GM04503 (cell line): ENCODE data around the gene ZNF326.
A peak's percentile ranks its signal among the peaks of the same experiment; 100 is the strongest.

ENCODE experiments used
- DNase-seq: peaks from one replicate; pipeline ENCODE4 v3.0.0-alpha.2; 2012; ENCODE audit warnings: low read depth

ZNF326 gene, protein sequence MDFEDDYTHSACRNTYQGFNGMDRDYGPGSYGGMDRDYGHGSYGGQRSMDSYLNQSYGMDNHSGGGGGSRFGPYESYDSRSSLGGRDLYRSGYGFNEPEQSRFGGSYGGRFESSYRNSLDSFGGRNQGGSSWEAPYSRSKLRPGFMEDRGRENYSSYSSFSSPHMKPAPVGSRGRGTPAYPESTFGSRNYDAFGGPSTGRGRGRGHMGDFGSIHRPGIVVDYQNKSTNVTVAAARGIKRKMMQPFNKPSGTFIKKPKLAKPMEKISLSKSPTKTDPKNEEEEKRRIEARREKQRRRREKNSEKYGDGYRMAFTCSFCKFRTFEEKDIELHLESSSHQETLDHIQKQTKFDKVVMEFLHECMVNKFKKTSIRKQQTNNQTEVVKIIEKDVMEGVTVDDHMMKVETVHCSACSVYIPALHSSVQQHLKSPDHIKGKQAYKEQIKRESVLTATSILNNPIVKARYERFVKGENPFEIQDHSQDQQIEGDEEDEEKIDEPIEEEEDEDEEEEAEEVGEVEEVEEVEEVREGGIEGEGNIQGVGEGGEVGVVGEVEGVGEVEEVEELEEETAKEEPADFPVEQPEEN

DNA sequence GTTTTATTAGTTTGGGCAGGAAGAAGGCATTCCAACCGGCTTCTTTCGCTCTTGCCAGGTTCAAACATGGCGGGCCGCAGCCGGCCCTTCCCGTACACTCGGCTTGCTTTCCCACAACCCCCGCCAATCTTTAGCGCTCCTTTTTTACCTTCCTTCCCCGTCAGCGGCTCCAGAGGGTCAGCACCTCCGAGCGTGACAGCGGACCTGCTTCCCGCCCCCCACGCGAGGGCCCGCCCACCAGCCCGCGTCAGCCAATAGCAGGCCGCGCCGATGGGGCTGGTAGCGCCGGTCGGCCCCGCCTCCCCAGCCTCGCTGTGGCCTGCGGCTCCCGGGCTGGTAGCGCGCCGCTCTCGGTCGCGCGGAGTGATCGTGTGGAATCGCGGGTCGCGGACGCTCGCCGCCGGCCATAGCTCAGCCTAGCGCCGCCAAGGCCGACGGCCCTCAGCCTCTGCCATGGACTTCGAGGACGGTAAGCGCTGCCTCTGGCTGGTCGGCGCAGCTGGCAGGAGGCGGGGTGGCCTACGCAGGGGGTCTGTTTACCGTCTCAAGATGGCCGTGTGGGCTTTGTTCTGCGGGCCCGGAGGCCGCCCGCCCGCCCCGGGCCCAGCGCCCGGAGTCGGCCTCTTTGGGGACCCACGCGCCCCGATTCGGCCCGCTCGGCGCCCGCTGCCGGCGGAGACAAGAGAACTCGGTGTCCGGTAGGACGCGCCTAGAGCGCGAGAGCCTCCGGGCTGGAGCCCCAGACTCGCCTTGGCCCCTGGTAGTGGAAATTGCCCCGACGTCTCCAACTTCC, at the start of gene ZNF326:
Gene ZNF326 (plus strand): TSS at position 306 of the 793 bp plus-strand sequence. CDS start 148 bp downstream, at position 454.
- DNase-seq, result peak; percentile 79

DNA sequence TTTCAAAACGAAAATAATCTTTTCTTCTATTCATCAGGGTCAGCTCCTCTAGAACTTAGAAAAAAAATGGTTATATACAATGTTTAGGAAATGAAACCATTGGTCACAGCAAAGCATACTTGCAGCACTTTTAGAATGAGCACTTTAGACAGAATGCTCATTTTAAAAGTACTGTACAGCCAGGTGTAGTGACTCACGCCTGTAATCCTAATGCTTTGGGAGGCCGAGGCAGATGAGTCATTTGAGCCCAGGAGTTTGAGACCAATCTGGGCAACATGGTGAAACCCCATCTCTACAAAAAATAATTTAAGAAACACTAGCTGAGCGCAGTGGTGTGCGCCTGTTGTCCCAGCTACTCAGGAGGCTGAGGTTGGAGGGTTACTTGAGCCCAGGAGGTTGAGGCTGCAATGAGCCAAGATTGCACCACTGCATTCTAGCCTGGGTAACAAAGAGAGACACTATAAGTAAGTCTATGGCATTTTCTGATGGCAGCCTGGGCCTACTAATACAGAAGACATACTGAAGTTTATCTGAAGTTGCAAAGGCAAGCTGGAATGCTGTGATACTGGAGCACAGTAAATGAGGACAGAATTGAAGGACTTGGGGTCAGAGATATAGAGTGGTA, 48.9 kb upstream of the ZNF326 start:
- no peak for DNase-seq

DNA sequence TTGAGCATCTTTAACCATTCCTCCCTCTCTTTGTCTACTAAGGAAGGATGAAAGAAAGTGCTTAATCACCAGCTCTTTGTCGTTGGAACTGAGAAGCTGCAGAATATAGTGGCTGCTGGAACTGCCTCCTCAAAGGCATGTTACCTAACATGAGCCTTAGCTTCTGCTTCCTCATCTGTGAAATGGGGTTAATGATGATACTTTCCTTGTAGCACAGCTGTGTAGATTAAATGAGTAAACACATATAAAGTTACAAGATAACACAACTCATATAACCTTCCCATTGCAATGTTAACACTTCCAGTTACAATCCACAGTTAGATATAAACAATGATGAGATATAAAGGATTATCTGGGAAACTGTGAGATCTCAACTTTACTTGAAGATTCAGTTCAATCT, 48.4 kb upstream of the ZNF326 start:
- no peak for DNase-seq

DNA sequence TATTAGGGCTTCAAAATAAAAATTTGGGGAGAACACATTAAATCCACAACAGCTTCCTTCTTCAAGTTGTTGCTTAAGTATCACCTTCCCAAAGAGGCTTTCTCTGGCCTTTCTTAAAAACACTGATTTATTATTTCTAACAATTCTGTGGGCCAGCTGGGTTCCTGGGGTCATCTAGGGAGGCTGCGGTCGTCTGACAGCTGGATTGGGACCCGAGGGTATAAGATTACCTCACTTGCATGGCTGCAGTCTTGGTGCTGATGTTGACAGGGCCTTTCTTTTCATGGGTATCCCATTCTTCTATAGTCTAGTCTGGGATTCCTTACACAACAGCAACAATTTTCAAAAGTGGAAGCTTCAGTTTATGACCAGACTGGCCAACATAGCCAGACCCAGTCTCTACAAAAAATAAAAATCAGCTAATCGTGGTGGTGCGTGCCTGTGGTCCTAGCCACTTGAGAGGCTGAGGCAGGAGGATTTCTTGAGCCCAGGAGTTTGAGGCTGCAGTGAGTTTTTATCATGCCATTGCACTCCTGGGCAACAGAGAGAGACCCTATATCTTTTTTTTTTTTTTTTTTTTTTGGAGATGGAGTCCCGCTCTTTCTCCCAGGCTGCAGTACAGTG, 46.1 kb upstream of the ZNF326 start:
- DNase-seq, result no peak

DNA sequence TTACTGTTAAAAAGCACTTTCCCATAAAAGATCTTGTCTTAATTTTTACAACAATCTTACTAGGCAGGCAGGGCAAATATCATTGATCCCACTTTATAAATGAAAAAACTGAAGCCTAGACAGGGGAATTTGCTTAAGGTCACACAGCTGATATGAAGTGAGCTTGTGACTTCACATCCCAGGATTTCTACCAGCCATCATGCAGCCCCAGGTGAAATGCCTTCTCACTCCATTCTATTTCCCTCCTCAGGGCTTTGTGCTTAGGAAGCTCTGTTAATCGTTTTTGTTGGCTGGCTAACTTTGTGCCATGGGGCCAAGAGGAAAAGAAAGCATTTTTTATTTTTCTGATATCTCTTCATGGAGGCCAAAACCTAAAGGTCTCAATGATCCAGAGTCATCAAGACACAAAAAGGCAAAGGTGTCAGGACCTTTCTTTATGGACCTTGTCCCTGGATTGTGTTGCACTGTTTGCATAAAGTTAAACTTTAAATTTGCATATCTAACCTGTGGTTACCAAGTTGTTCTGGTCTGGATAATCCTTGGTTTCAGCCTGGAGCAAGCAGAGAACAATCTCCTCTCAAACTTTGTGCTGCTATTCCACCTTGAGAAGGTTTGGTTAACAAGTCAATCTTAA, 44.8 kb upstream of the ZNF326 start:
- DNase-seq, result no peak

DNA sequence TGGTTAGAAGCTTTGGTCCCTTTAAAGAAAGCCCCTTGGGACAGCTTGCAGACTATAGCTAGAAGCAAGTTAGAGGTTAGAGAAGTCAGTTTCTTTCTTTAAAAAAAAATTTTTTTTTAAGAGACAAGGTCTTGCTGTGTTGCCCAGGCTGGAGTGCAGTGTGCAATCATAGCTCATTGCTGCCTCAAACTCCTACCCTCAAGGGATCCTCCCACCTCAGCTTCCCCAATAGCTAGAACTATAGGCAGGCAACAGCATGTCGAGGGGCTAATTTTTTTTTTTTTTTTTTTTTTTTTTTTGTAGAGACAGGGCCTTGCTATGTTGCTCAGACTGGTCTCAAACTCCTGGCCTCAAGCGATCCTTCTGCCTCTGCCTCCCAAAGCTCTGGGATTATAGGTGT, 44.2 kb upstream of the ZNF326 start:
- no peak for DNase-seq

DNA sequence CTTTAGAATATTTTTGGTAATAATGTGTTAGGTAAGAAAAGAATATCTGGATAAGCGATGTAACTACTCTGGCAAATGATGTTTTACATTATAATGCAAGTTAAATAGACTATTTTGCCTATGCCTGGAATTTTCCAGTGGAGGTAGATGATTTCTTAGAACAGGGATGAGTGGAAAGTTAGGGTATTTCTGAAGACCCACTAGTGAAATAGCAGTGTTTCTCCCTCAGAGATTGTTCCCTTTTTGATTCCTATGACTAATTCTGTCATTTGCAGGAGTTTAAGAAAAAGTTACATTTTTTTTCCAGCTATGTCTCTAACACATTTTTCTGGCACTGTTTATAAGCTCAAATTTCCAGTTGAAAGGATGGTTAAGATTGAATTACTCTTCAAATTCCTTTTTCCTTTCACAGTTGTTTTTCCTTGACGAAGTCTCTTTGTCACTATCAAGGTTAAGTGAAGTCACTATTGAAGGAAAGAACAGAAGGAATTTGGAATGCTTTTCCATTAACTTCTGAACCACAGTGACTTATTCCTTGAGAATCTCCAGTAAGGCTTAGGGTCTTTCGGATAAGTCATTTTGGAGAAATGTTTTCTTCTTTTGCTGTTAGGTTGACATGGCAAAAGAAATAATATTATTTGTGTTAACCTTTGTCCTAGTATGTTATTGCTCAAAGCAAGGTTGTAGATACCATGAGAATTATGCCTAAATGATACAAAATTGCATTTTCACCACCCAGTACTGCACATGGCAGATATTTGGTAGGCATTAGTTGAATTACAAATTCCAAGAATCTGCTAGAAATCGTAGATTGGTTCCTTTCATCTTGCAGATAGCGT, 42.9 kb upstream of the ZNF326 start:
- peak; percentile 90 for DNase-seq

DNA sequence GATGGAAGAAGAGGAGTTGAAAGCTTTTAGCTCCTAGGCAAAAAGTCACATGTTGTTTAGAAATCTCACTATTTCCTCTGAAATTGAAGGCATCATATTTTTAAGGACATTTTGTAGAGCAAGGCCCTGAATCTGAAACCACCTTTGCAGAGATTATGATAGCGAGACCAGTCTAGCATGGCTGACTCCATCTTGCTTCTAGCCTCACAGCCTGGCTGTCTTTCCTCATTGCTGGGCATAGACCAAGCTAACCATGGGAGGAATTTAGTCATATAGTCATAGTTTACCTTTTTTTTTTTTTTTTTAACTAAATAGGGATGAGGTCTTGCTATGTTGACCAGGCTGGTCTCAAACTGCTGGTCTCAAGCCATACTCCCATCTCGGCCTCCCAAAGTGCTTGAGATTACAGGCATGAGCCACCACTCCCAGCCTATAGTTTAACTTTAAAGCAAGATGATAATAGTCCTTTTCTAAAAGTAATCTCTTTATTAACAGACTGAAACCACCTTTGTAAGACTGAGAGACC, 42.2 kb upstream of the ZNF326 start:
- no peak for DNase-seq

DNA sequence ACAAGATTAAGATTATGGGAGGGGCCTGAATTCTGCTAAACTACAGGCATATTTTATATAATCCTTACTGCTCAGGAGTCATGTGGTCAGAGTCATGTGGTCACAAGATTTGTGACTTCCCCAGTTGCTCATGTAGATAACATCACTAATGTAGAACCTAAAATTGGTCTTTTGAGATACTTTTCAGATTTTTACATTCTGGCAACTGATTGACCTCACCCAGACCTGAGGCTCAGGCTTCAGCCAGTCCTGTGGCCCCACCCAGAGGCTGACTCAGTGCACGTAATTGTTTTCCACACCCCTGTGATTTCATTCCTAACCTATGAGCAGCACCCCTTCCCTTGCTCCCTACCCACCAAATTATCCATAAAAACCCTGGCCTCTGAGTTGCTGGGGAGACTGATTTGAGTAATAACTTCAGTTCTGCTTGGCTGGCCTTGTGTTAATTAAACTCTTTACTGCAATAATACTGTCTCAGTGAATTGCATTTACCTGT, 41.7 kb upstream of the ZNF326 start:
- DNase-seq, result peak; percentile 90

DNA sequence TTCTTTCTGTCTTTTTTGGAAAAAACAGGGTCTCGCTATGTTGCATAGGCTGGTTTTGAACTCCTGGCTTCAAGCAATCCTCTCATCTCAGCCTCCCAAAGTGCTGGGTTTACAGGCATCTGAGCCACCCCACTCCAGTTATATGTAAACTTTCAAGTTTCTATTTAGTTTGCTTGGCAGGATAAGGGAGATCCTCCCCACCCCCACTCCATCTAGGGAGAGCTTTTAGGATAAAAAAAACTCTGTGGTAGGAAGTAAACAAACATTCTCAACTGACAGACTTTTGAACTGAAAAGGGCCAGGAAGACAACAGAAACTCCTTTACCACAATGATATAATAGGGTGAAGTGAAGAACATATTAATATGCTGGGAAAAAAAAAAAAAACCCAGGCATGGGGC, 41.0 kb upstream of the ZNF326 start:
- no peak for DNase-seq

DNA sequence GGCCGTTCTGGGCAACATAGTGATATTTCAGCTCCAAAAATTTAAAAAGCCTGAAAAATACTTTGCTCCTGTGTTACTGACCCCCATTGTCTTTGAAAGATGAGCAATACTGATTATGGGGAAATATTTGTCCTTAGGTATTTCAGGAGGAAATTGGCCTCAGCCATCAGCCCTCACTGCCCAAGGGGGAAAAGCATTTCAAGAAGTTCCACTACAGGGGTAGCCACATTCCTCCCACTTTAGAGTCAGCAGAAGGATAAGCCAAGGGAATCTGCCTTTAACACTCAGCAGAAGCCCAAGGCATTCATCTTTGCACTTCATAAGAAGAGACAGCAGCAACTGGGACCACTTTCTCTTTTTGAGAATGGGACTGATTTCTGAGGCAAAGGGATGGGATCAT, 40.5 kb upstream of the ZNF326 start:
- DNase-seq, result no peak

DNA sequence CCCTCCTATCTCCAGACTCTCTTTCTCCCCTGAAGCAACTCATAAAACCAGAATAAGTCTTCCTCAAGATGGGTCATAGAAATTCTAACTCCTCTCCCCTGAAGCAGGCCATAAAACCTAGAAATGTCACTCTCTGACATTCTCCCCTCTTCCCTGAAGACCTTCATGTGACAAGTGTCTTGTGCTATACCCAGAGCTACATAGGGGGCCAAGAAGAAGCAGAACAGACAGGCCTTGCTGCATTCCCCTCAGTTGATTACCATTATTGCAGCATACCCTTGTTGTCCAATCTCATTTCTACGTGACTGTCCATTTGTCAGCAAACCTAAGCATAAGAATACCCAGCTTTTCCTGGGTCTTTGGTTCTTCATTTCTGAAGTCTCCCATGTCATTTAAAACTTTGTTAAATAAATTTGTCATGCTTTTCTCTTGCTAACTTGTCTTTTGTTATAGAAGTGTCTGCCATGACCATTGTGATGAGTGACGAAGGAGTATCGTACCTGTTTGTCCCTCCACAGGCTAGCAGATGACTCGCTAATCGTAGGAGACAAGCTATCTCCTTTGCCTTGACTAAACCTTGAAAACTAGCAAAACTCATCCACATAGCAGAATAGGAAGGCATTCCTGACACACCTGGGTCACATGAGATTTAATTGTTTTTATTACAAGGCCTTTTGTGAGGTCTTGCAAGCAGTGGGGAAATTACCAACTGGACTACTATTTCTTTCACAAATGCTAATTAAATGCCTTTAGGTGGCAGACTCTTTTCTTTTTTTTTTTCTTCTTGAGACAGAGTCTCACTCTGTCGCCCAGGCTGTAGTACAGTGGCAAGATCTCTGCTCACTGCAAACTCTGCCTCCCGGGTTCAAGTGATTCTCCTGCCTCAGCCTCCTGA, 39.4 kb upstream of the ZNF326 start:
- no peak for DNase-seq

DNA sequence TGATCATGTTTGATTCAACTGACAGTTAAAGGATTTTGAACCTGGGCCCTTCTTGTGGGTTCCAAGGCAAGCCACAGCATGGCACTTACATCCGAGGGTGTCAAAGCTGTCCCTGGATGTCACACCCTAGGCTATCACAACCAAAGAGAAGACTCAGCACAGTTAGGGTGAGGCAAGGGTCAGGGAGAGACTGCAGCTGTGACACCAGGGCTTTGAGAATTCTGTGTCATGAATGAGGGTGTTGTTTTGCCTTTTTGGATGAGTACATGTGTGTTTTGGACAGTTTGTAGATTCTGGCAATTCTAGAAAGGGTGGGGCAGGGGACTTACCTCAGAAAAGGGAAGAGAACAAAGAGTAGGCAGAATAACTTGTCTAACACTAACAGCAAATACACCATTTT, 37.8 kb upstream of the ZNF326 start:
- no peak for DNase-seq

DNA sequence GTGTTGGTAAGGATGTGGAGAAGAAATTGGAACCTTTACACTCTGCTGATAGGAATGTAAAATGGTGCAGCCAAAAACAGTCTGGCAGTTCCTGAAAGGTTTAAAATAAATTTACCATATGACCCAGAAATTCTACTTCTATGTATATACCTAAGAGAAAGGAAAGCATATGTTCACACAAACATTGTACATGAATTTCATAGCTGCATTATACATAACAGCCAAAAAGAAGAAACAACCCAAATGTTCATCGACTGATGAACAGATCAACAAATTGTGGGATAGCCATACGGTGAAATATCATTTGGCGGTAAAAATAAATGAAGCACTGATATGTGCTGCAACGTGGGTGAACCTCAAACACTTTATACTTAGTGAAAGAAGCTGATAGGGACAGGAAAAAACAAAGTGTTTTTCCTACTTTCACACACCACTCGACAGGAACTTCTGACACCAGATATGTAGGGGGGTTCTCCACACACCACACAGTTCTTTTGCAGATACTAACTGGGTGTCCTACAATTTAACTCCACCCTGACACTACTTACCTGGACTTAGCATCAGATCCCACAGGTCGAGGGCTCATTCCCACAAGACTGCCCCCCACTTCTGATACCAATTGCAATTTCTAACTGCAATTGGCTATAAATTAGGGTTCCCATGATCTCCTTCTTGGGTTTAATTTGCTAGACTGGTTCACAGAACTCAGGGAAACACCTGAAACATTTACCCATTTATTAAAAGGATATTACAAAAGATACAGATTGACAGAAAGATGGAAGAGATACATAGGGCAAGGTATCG, 35.9 kb upstream of the ZNF326 start:
- no peak for DNase-seq

DNA sequence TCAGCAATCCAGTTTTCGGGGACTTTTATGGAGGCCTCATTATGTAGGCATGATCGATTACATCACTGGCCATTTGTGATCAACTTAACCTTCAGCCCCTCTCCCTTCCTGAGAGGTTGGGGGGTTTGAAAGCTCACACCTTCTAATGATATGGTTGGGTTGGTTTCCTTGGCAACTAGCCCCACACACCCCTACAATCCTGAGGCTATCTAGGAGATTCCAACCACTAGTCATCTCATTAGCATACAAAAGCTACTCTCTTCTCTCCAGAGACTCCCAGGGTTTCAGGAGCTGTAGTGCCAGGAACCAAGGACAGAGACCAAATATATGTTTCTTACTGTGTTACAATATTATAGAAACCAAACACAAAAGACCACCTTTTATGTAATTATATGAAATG, 35.2 kb upstream of the ZNF326 start:
- no peak for DNase-seq

DNA sequence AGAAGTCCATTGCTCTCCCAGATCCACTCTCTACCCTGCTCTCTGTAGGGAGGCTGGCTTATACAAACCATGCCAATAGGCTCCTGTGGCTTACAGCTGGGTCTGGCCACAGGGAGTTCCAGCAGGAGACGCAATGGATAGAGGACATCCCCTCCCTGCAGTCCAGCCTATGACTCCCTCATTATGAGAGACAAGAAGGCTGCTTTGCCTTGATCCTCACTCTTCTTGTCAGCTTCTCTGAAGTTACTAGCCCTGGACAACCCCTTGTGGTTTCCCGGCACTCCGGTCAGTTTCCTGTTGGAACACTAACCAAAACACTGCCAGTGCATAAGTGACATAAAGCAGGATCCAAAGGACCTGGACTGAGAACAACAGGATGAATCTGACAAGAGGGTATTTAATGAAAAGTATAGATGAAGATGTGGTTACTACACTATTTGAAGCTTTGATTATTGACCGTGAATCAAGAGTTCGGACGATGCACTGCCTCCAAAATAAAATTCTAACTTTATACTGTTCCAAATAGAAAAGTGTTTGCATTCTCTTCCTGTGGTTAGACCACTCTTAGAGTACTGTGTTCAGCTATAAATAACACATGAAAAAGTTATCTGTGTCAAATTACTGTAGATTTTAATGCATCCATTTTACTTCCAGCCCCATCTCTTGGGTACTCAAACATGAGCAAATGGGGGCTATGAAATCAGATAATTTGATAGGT, 32.7 kb upstream of the ZNF326 start:
- DNase-seq, result no peak

DNA sequence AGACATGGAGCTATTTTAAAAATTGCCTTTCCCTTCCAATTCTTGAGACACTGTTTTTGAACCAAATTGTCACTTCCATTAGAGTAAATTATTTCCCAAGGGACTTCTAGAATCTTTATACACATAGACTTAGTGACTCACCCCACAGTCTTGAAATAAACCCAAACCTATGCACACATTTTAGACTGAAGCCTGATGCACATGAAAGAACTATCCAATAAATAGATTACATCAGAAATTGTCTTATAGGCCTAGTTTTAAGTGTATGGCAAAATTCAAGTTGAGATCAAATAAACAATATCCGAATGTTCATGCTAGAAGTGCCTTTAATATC, 32.2 kb upstream of the ZNF326 start:
- DNase-seq, result no peak
